ENCODE data around the gene IL2RA.
"Not testable (repeated sequence)": the region's sequence is repeated elsewhere in the genome, so short reads cannot be mapped to it uniquely, and the experiment has no call there.

IL2RA gene

DNA sequence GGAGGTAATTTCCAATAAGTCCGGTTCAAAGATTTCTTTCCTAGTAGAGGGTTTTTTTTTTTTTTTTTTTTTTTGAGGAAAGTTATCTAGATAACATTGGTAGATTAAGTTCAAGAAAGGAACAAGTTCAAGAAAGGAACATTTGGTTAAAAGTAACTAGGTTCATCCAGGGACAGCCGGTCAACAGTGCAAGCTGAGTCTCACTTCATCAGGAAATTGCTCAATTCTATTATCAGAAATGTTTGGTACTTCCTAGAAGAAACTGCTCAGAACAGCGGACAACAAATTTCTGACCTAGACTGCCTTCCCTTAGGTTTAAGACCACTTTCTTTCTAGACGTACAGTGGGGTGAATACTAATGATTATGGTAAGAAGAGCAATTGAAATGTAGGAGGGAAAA, 3.7 kb upstream of the IL2RA start:
- TF ChIP-seq, protein P1, sequence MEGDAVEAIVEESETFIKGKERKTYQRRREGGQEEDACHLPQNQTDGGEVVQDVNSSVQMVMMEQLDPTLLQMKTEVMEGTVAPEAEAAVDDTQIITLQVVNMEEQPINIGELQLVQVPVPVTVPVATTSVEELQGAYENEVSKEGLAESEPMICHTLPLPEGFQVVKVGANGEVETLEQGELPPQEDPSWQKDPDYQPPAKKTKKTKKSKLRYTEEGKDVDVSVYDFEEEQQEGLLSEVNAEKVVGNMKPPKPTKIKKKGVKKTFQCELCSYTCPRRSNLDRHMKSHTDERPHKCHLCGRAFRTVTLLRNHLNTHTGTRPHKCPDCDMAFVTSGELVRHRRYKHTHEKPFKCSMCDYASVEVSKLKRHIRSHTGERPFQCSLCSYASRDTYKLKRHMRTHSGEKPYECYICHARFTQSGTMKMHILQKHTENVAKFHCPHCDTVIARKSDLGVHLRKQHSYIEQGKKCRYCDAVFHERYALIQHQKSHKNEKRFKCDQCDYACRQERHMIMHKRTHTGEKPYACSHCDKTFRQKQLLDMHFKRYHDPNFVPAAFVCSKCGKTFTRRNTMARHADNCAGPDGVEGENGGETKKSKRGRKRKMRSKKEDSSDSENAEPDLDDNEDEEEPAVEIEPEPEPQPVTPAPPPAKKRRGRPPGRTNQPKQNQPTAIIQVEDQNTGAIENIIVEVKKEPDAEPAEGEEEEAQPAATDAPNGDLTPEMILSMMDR (IDR thresholded peaks at IDR 0.05; ENCODE audit: borderline replicate concordance, insufficient read depth, low read depth, low read length): no peak
- no peak overlapping the region for H3K4me3 ChIP-seq (ENCODE audit: low read depth, low read length)

DNA sequence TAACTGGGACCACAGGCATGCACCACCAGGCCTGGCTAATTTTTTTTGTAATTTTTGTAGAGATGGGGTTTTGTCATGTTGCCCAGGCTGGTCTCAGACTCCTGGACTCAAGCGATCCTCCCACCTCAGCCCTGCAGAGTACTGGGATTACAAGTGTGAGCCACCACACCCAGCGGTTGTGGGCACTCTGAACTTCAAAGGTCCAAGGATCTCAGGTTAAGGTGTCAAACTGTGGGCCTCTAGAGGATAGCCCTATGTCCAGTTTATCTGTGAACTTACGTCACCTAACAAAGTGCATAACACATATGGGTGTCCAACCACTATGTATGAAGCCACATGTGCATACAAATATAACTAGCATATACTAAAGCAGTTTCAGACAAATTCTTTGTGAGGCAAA, 3.2 kb upstream of the IL2RA start:
- TF ChIP-seq, protein P1 (IDR thresholded peaks at IDR 0.05; ENCODE audit: borderline replicate concordance, insufficient read depth, low read depth, low read length): no peak
- no peak overlapping the region for H3K4me3 ChIP-seq (ENCODE audit: low read depth, low read length)

DNA sequence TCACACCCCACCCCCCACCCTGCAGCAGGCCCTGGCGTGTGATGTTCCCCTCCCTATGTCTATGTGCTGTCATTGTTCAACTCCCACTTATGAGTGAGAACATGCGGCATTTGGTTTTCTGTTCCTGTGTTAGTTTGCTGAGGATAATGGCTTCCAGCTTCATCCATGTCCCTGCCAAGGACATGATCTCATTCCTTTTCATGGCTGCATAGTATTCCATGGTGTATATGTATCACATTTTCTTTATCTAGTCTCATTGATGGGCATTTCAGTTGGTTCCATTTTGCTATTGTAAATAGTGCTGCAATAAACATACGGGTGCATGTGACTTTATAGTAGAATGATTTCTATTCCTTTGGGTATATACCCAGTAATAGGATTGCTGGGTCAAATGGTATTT, 2.6 kb upstream of the IL2RA start:
- H3K4me3 ChIP-seq (ENCODE audit: low read depth, low read length): not testable (repeated sequence)

DNA sequence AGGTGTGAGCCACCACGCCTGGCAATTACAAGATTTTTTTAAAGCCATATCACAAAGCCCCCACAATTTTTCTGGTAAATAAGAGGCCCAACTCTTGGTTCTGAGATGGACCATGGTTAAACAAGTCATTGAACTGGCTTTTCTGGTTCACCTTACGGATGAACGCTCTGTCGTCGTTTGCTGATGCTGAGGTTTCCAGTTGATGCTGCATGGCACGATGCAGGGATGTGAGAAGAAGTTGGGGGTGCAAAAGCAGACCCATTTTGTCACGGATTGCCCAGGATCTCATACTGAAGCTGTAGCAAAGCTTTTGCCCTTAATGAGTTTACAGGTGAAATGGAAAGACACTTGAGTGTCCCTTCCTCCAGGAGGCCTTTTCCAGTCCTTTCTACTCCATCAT, 2.0 kb upstream of the IL2RA start:
- H3K4me3 ChIP-seq (ENCODE audit: low read depth, low read length): no peak overlapping the region
- TF ChIP-seq, protein P1 (IDR thresholded peaks at IDR 0.05; ENCODE audit: borderline replicate concordance, insufficient read depth, low read depth, low read length): no peak

DNA sequence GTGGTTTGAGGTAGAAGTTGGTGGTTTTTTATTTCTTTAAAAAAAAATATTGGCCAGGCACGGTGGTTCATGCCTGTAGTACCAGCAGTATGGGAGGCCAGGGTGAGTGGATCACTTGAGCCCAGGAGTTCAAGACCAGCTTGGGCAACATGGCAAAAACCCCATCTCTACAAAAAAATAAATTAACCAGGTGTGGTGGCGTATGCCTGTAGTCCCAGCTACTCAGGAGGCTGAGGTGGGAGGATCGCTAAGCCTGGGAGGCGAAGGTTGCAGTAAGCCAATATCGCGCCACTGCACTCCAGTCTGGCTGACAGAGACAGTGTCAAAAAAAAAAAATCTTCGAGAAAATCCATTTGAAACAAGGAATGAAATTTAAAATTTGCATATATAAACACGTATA, 1.1 kb downstream of the IL2RA start:
- TF ChIP-seq, protein P1 (IDR thresholded peaks at IDR 0.05; ENCODE audit: borderline replicate concordance, insufficient read depth, low read depth, low read length): no peak
- H3K4me3 ChIP-seq (ENCODE audit: low read depth, low read length): no peak overlapping the region

DNA sequence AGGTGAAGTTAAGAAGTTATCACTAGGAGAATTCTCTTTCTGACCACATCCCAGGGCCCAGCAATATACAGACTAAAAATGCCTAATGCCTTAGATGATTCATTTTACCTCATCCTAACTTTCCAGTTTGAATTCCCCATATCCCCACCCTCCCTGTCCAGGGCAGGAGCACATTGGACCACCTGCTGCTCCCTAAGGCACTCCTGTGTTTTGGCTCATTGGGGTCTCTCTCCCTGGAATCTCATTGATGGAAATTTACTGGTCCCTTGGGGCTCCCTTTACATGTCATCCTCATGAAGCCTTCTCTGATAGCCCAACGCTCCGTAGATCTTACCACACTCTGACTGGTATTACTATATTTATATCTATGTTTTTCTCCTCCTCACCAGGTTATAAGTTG, 2.7 kb downstream of the IL2RA start:
- TF ChIP-seq, protein P1 (IDR thresholded peaks at IDR 0.05; ENCODE audit: borderline replicate concordance, insufficient read depth, low read depth, low read length): no peak

DNA sequence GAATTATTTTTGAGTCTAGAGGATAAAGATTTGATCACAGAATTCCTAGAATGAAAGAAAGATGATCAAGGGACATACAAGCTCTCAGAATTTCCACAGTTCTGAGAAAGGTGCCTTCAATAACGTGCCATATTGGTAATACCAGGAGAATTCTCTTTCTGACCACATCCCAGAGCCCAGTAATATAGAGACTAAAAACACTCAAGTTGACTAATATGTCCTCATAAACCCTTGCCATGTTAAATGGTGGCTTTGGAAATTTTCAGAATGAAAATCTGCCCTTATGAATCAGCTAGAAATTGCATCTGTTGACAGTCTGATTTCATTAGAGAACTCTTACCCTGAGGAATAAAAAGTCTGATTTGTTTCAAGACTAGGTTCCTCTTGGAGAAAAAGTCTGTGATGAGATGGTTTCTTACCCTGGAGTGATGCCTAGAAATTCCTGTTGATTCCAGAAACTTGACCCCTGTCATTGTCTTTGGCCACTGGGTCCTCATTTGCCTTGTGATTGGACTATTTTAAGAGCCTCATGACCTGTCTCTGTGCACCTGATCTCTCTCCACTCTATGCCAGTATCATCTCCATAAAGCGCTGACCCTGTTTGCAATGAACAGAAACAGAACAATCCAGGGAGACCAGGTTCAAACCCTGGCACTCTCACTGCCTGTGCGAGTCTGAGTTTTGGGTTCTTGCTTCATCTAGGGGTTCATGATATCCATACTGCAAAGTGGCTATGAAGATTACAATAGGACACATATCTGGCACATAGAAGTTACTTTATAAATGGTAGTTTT, 3.3 kb downstream of the IL2RA start:
- H3K4me3 ChIP-seq (ENCODE audit: low read depth, low read length): no peak overlapping the region
- TF ChIP-seq, protein P1 (IDR thresholded peaks at IDR 0.05; ENCODE audit: borderline replicate concordance, insufficient read depth, low read depth, low read length): no peak

More for the DNA sequence above, 2.7 kb downstream of the IL2RA start:
- no peak overlapping the region for H3K4me3 ChIP-seq (ENCODE audit: low read depth, low read length)

Measured in GM12875 (cell line).